ENCODE results near the gene ZNF417. TPM values are rescaled to one million over a fixed set of nuclear protein-coding genes. Genes with fewer than 3 reads are reported as not detected.
"Not testable (repeated sequence)": the region's sequence is repeated elsewhere in the genome, so short reads cannot be mapped to it uniquely, and the experiment has no call there.

ZNF417 gene
- total RNA-seq, 1 experiment from 2014 or later, result 22.2 TPM

DNA sequence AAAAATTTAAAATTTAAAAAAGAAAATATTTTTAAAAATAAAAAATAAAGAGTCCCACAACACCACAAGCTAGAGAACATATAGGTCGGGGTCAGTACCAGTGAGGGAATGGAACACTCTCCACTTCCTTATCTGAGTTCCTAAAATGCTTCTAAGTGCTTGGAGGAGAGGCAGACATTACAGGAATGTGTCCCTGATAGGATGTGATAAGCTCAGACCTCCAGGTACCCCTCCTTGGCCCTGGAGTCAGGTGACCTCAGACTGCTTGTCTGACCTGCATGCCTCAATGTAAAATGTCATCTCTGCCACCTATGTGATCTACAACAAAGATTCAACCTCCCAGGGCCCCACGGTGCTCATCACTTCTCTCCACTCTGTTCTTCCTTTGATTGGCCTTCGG lies 30.3 kb downstream of the ZNF417 start:
- H2BK20ac ChIP-seq (ENCODE audit: low read depth, low read length, poor library complexity, severe bottlenecking), result no peak overlapping the region
- H3K18ac ChIP-seq (ENCODE audit: insufficient read length, low read depth, low read length), result no peak overlapping the region
- no peak overlapping the region for H2BK15ac ChIP-seq (ENCODE audit: low read depth, low read length)
- DNase-seq, result no peak
- H3T11ph ChIP-seq (ENCODE audit: low read length), result no peak overlapping the region
- no peak overlapping the region for H2BK5ac ChIP-seq (ENCODE audit: insufficient read length, low read length)
- peaks cover 0 to 16% of the 10 kb centered on the region in 2 experiments; a peak in 3 of 5 replicates for H3K9me3 Mint-ChIP-seq
- H3K79me2 ChIP-seq (ENCODE audit: insufficient read depth, low read length), result peaks cover 46% of the 10 kb centered on the region
- H3K4me1 ChIP-seq (ENCODE audit: insufficient read depth, low read length), result 0 out of 2 replicates have a peak, but pooled peaks cover 3% of the 10 kb centered on the region
- no CpG with 5 or more reads among the region's 3 CpGs for WGBS (ENCODE audit: extremely low coverage, insufficient read length, low lambda C conversion rate)
- no peak overlapping the region for H2AFZ ChIP-seq (ENCODE audit: low read length)
- no peak overlapping the region for H3K27ac ChIP-seq (ENCODE audit: insufficient read length, low read depth, low read length)
- no peaks in the 10 kb centered on the region for H3K27me3 ChIP-seq (ENCODE audit: insufficient read depth, low read length)
- no peaks in the 10 kb centered on the region for H3K9me3 ChIP-seq (ENCODE audit: control insufficient read depth, low read depth, low read length)
- no peak overlapping the region for H4K8ac ChIP-seq (replicated peaks; ENCODE audit: insufficient read length, low read depth, low read length)
- H3K4ac ChIP-seq (ENCODE audit: low read depth, low read length), result no peak overlapping the region
- no peak overlapping the region for H4K91ac ChIP-seq (ENCODE audit: insufficient read length, low read depth, low read length)
- H3K36me3 Mint-ChIP-seq (ENCODE audit: insufficient read depth in 1 of 3, low read depth in 3 of 3), result peaks cover 43 to 55% (median 49%) of the 10 kb centered on the region in 3 experiments
- peaks cover 38 to 48% of the 10 kb centered on the region in 2 experiments for H3K4me1 Mint-ChIP-seq
- no peaks in the 10 kb centered on the region for H3K27me3 Mint-ChIP-seq (ENCODE audit: low read depth)
- H3K14ac ChIP-seq (ENCODE audit: insufficient read depth, low read length), result no peak overlapping the region
- H3K9ac ChIP-seq (ENCODE audit: extremely low read depth, insufficient read length, low read length), result no peak overlapping the region
- H4K5ac ChIP-seq (ENCODE audit: insufficient read length, low read depth, low read length), result no peak overlapping the region
- no peak overlapping the region for H2BK120ac ChIP-seq (ENCODE audit: low read depth, low read length, poor library complexity, severe bottlenecking)
- no peaks in the 10 kb centered on the region for H3K79me1 ChIP-seq (ENCODE audit: insufficient read depth, low read depth, low read length, poor library complexity, severe bottlenecking)
- no peak overlapping the region for H2AK5ac ChIP-seq (ENCODE audit: insufficient read length, low read length)
- H2BK12ac ChIP-seq (ENCODE audit: insufficient read length, low read depth, low read length), result no peak overlapping the region
- no peak overlapping the region for H3K56ac ChIP-seq (ENCODE audit: insufficient read length, low read depth, low read length)
- no peak overlapping the region for H3K23ac ChIP-seq (ENCODE audit: insufficient read length, low read depth, low read length)
- peaks cover 10% of the 10 kb centered on the region for H3K23me2 ChIP-seq (ENCODE audit: insufficient read length, low read depth, low read length, poor library complexity, severe bottlenecking)
- peak overlapping the region; percentile 51 for H3K4me2 ChIP-seq (ENCODE audit: insufficient read depth, insufficient read length, low read length)
- peak overlapping the region; percentile 93 to 95 for H3K4me3 Mint-ChIP-seq
- peak overlapping the region; percentile 83 to 97 (median 89) for H3K27ac Mint-ChIP-seq
- H4K20me1 ChIP-seq (ENCODE audit: control insufficient read depth, insufficient read depth, insufficient read length), result no peaks in the 10 kb centered on the region
- TF ChIP-seq, protein P1, sequence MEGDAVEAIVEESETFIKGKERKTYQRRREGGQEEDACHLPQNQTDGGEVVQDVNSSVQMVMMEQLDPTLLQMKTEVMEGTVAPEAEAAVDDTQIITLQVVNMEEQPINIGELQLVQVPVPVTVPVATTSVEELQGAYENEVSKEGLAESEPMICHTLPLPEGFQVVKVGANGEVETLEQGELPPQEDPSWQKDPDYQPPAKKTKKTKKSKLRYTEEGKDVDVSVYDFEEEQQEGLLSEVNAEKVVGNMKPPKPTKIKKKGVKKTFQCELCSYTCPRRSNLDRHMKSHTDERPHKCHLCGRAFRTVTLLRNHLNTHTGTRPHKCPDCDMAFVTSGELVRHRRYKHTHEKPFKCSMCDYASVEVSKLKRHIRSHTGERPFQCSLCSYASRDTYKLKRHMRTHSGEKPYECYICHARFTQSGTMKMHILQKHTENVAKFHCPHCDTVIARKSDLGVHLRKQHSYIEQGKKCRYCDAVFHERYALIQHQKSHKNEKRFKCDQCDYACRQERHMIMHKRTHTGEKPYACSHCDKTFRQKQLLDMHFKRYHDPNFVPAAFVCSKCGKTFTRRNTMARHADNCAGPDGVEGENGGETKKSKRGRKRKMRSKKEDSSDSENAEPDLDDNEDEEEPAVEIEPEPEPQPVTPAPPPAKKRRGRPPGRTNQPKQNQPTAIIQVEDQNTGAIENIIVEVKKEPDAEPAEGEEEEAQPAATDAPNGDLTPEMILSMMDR (conservative IDR thresholded peaks at IDR 0.05), result no peak

DNA sequence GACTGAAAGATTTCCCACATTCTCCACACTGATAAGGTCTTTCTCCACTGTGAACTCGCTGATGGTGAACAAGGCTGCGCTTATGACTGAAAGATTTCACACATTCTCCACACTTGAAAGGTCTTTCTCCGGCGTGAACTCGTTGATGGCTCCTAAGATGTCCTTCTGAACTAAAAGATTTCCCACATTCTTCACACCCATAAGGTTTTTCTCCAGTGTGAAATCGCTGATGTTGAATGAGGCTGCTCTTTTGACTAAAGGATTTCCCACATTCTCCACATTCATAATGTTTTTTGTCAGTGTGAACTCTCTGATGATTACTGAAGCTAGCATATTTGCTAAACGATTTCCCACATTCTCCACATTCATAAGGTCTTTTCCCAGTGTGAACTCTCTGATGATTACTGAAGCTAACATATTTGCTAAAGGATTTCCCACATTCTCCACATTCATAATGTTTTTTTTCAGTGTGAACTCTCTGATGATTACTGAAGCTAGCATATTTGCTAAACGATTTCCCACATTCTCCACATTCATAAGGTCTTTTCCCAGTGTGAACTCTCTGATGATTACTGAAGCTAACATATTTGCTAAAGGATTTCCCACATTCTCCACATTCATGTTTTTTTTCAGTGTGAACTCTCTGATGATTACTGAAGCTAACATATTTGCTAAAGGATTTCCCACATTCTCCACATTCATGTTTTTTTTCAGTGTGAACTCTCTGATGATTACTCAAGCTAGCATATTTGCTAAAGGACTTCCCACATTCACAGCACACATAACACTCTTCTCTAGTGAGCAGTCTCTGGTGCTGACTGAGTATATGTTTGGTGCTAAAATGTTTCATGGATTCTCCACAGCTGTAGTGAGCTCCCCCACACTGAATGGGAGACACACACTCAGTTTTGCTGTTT lies 42.3 kb downstream of the ZNF417 start:
- not testable (repeated sequence) for H2BK5ac ChIP-seq (ENCODE audit: insufficient read length, low read length)

More for the DNA sequence above, 42.3 kb downstream of the ZNF417 start:
- H3K4me1 ChIP-seq (ENCODE audit: insufficient read depth, low read length); H2AK5ac ChIP-seq (ENCODE audit: insufficient read length, low read length); H2AFZ ChIP-seq (ENCODE audit: low read length); H4K20me1 ChIP-seq (ENCODE audit: control insufficient read depth, insufficient read depth, insufficient read length); H3K23ac ChIP-seq (ENCODE audit: insufficient read length, low read depth, low read length); H3K56ac ChIP-seq (ENCODE audit: insufficient read length, low read depth, low read length); H3T11ph ChIP-seq (ENCODE audit: low read length); H3K4me3 Mint-ChIP-seq; H3K23me2 ChIP-seq (ENCODE audit: insufficient read length, low read depth, low read length, poor library complexity, severe bottlenecking); H3K14ac ChIP-seq (ENCODE audit: insufficient read depth, low read length); DNase-seq; H3K18ac ChIP-seq (ENCODE audit: insufficient read length, low read depth, low read length); H3K27me3 ChIP-seq (ENCODE audit: insufficient read depth, low read length); H2BK20ac ChIP-seq (ENCODE audit: low read depth, low read length, poor library complexity, severe bottlenecking); H3K4ac ChIP-seq (ENCODE audit: low read depth, low read length); H3K9ac ChIP-seq (ENCODE audit: extremely low read depth, insufficient read length, low read length); H2BK15ac ChIP-seq (ENCODE audit: low read depth, low read length); H3K4me1 Mint-ChIP-seq; H3K27ac ChIP-seq (ENCODE audit: insufficient read length, low read depth, low read length); H3K4me2 ChIP-seq (ENCODE audit: insufficient read depth, insufficient read length, low read length); H2BK12ac ChIP-seq (ENCODE audit: insufficient read length, low read depth, low read length); H4K8ac ChIP-seq (replicated peaks; ENCODE audit: insufficient read length, low read depth, low read length); H2BK120ac ChIP-seq (ENCODE audit: low read depth, low read length, poor library complexity, severe bottlenecking); H3K27ac Mint-ChIP-seq; H4K91ac ChIP-seq (ENCODE audit: insufficient read length, low read depth, low read length); H3K27me3 Mint-ChIP-seq (ENCODE audit: low read depth); H3K79me1 ChIP-seq (ENCODE audit: insufficient read depth, low read depth, low read length, poor library complexity, severe bottlenecking); H4K5ac ChIP-seq (ENCODE audit: insufficient read length, low read depth, low read length): not testable (repeated sequence)
- H3K36me3 Mint-ChIP-seq (ENCODE audit: insufficient read depth in 1 of 3, low read depth in 3 of 3), result peaks cover 87 to 94% (median 93%) of the 10 kb centered on the region in 3 experiments
- Histone ChIP-seq H3K79me2 (ENCODE audit: insufficient read depth, low read length) (peaks cover 20% of the 10 kb centered on the region; the same call in 1 of the 2 replicates), H3K9me3 (ENCODE audit: control insufficient read depth, low read depth, low read length) (peaks cover 44% of the 10 kb centered on the region)
- WGBS (ENCODE audit: extremely low coverage, insufficient read length, low lambda C conversion rate), result no CpG with 5 or more reads among the region's 8 CpGs
- peaks cover 66 to 75% of the 10 kb centered on the region in 2 experiments for H3K9me3 Mint-ChIP-seq

Data from H9 (cell line).